ENCODE results near the gene TYMS. TPM values are rescaled to one million over a fixed set of nuclear protein-coding genes. Genes with fewer than 3 reads are reported as not detected.

The TYMS gene
- total RNA-seq, 1 experiment from 2014 or later: 140 TPM

- no peaks in the 10 kb centered on the region for H3K79me2 ChIP-seq (ENCODE audit: insufficient read depth, low read length)
- no peak overlapping the region for H3K9ac ChIP-seq (ENCODE audit: extremely low read depth, insufficient read length, low read length)
- no peak overlapping the region for H2BK12ac ChIP-seq (ENCODE audit: insufficient read length, low read depth, low read length)
- H2AFZ ChIP-seq (ENCODE audit: low read length): no peak overlapping the region
- no peak overlapping the region for H2AK5ac ChIP-seq (ENCODE audit: insufficient read length, low read length)
- no peak overlapping the region for H4K8ac ChIP-seq (replicated peaks; ENCODE audit: insufficient read length, low read depth, low read length)
- no peaks in the 10 kb centered on the region for H3K27me3 ChIP-seq (ENCODE audit: insufficient read depth, low read length)
- no peak for TF ChIP-seq CTCF (conservative IDR thresholded peaks at IDR 0.05)
- H3K9me3 ChIP-seq (ENCODE audit: control insufficient read depth, low read depth, low read length): no peaks in the 10 kb centered on the region
- no peak overlapping the region for H2BK20ac ChIP-seq (ENCODE audit: low read depth, low read length, poor library complexity, severe bottlenecking)
- H3K14ac ChIP-seq (ENCODE audit: insufficient read depth, low read length): no peak overlapping the region
- H3K4me2 ChIP-seq (ENCODE audit: insufficient read depth, insufficient read length, low read length): no peak overlapping the region
- H3K79me1 ChIP-seq (ENCODE audit: insufficient read depth, low read depth, low read length, poor library complexity, severe bottlenecking): no peaks in the 10 kb centered on the region
- no peak overlapping the region for H2BK120ac ChIP-seq (ENCODE audit: low read depth, low read length, poor library complexity, severe bottlenecking)
- H3K18ac ChIP-seq (ENCODE audit: insufficient read length, low read depth, low read length): no peak overlapping the region
- H3T11ph ChIP-seq (ENCODE audit: low read length): no peak overlapping the region
- H3K4ac ChIP-seq (ENCODE audit: low read depth, low read length): no peak overlapping the region
- no peak overlapping the region for H3K56ac ChIP-seq (ENCODE audit: insufficient read length, low read depth, low read length)
- H4K20me1 ChIP-seq (ENCODE audit: control insufficient read depth, insufficient read depth, insufficient read length): no peaks in the 10 kb centered on the region
- H3K4me3 Mint-ChIP-seq: no peak overlapping the region
- no peak overlapping the region for H4K5ac ChIP-seq (ENCODE audit: insufficient read length, low read depth, low read length)
- no peaks in the 10 kb centered on the region for H3K4me1 Mint-ChIP-seq
- no peak for DNase-seq
- H4K91ac ChIP-seq (ENCODE audit: insufficient read length, low read depth, low read length): no peak overlapping the region
- H2BK5ac ChIP-seq (ENCODE audit: insufficient read length, low read length): no peak overlapping the region
- no peak overlapping the region; a peak in 1 of 7 replicates for H3K27ac Mint-ChIP-seq
- WGBS (ENCODE audit: extremely low coverage, insufficient read length, low lambda C conversion rate): no CpG with 5 or more reads among the region's 7 CpGs
- H3K27ac ChIP-seq (ENCODE audit: insufficient read length, low read depth, low read length): no peak overlapping the region
- no peaks in the 10 kb centered on the region for H3K23me2 ChIP-seq (ENCODE audit: insufficient read length, low read depth, low read length, poor library complexity, severe bottlenecking)
- no peak overlapping the region for H3K23ac ChIP-seq (ENCODE audit: insufficient read length, low read depth, low read length)
- H2BK15ac ChIP-seq (ENCODE audit: low read depth, low read length): no peak overlapping the region
- no peaks in the 10 kb centered on the region for H3K9me3 Mint-ChIP-seq
- no peaks in the 10 kb centered on the region for H3K36me3 Mint-ChIP-seq (ENCODE audit: insufficient read depth in 1 of 3, low read depth in 3 of 3)
- no peaks in the 10 kb centered on the region for H3K4me1 ChIP-seq (ENCODE audit: insufficient read depth, low read length)
- peaks cover 3% of the 10 kb centered on the region; the same call in 1 of the 2 replicates for H3K27me3 Mint-ChIP-seq (ENCODE audit: low read depth)
These were observed 49.5 kb upstream of the TYMS start for GRCh38 chr18:607930-608329.
